Skeletal muscle tissue (tissue), 4 donors: ENCODE data around the gene CCBE1. TPM values are rescaled to one million over a fixed set of nuclear protein-coding genes. Genes with fewer than 3 reads are reported as not detected.

Experiments
- H3K27ac ChIP-seq: one replicate; pipeline ENCODE4 v1.7.0; 2013; ENCODE audit warnings: mild to moderate bottlenecking, low read depth, low read length, inconsistent platforms
- H3K27me3 ChIP-seq, 3 donors: one replicate each; pipeline ENCODE4 v1.7.0; 2013; ENCODE audit warnings: low read length in 3 of 3; ENCODE audit not compliant: control insufficient read depth in 3 of 3, insufficient read depth in 3 of 3
- H3K36me3 ChIP-seq, 3 donors: one replicate each; pipeline ENCODE4 v1.7.0; 2013; ENCODE audit warnings: low read length in 3 of 3; ENCODE audit not compliant: control insufficient read depth in 3 of 3, insufficient read depth in 3 of 3
- H3K4me1 ChIP-seq, 3 donors: one replicate each; pipeline ENCODE4 v1.7.0; 2013; ENCODE audit warnings: low read length in 3 of 3, mild to moderate bottlenecking in 3 of 3; ENCODE audit not compliant: control insufficient read depth in 3 of 3, insufficient read depth in 3 of 3
- H3K4me3 ChIP-seq, 3 donors: one replicate each; pipeline ENCODE4 v1.7.0; 2013; ENCODE audit warnings: low read length in 3 of 3
- H3K9ac ChIP-seq, 3 donors: one replicate each; pipeline ENCODE4 v1.7.0; 2013; ENCODE audit warnings: low read length in 3 of 3, mild to moderate bottlenecking in 3 of 3, moderate library complexity in 2 of 3, low read depth in 1 of 3
- H3K9me3 ChIP-seq, 3 donors: one replicate each; pipeline ENCODE4 v1.7.0; 2013; ENCODE audit warnings: low read length in 3 of 3; ENCODE audit not compliant: control insufficient read depth in 3 of 3
- total RNA-seq: library from RNA; depleted of rRNA; stranded (reverse); fragments of >200 nt; gene quantifications from one replicate; pipeline ENCODE4 v1.2.3, GENCODE V29; 2014
- donor health status: Osteomylitis.

The CCBE1 gene
- total RNA-seq, 1 donor from 2014 or later, result 2.6 TPM

DNA sequence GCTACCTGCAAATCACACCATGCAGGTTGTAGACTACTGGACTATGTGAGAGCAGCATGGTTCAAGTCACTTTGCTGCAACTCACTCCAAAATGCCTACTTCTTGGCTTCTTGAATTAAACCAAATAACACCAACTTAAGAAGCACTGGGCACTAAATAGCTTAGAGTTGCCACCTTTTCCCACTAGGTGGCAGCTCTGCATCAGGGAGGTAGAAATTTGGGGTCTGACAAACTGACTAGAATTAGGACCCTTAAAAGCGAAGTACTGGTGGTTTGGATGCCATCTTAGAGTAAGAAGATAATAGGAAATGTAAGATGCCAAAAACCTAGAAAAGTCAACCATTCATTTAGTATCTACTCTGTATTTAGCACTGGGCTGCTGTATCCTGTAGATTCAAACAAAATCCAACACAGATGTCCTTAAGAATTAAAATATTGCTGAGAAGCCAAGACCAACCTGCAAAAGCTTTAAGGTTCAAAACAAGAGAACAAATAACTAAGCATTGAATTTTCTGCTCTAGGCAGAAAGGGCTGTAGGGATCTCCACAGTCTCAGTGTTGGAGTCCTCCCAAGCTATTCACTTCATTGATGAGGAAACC is 65.5 kb downstream of the CCBE1 start:
- H3K4me3 ChIP-seq, result no peak overlapping the region
- H3K4me1 ChIP-seq, result peaks cover 0 to 4% (median 0%) of the 10 kb centered on the region in 3 donors
- no peaks in the 10 kb centered on the region for H3K9me3 ChIP-seq
- no peak overlapping the region for H3K9ac ChIP-seq
- no peaks in the 10 kb centered on the region for H3K27me3 ChIP-seq
- H3K36me3 ChIP-seq, result no peaks in the 10 kb centered on the region
- H3K27ac ChIP-seq, result no peak overlapping the region

DNA sequence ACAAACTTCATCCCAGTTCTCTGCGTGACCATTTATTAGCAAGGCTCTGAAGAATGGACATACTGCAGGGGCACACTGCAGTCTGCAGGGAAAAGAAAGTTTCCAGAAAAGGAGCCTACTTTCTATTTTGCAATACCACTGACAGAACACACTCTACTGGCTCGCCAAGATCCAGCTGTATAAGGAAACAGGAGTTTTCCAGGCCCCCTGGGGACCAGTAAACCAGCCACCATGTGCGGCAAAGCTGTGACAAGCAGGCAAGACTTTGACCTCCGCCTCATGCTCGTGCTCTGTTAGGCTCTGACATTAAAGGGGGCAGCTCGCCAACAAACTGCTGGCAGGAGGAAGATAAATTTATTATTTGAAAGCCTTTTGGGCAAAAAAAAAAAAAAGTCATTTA is 67.3 kb downstream of the CCBE1 start:
- H3K27ac ChIP-seq, result no peak overlapping the region

DNA sequence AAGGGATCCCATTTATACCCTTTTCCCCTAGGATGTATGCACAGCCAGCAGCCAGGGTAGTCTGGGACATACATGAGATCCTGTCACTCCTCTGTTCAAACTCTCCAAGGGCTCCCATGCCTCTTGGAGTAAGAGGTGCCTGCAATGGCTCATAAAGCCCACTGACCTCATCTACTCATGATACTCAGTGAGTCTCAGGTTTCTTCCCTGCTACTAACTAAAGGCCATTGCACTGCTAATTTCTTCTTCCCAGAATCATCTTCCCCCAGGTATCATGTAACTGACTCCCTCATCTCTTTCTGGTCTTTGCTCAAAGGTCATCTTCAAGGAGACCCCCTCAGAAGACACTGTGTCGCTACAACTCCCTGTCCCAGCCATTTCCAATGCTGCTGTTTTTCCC is 68.2 kb downstream of the CCBE1 start:
- no peaks in the 10 kb centered on the region for H3K36me3 ChIP-seq
- H3K9me3 ChIP-seq, result no peaks in the 10 kb centered on the region
- H3K4me3 ChIP-seq, result no peak overlapping the region
- no peak overlapping the region for H3K27ac ChIP-seq
- no peaks in the 10 kb centered on the region for H3K27me3 ChIP-seq
- peaks cover 0 to 6% (median 0%) of the 10 kb centered on the region in 3 donors for H3K4me1 ChIP-seq
- no peak overlapping the region for H3K9ac ChIP-seq

More for the DNA sequence above, 67.3 kb downstream of the CCBE1 start:
- no peak overlapping the region for H3K9ac ChIP-seq
- peaks cover 0 to 4% (median 0%) of the 10 kb centered on the region in 3 donors for H3K4me1 ChIP-seq
- H3K4me3 ChIP-seq, result no peak overlapping the region
- H3K36me3 ChIP-seq, result no peaks in the 10 kb centered on the region
- no peaks in the 10 kb centered on the region for H3K27me3 ChIP-seq
- no peaks in the 10 kb centered on the region for H3K9me3 ChIP-seq

DNA sequence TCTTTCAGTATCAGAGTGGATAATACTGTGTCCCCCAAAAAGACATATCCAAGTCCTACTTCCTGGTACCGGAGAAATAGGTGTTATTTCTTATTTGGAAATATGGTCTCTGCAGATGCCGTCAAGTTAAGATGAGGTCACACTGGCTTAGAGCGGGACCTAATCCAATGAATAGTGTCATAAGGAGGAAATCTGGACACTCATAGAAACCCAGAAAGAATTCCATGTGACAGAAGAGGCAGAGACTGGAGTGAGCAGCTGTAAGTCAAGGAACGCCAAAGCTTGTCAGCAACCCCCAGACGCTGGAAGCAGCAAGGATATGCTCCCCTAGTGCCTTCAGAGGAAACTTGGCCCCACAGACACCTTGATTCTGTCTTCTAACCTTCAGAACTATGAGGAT is 69.8 kb downstream of the CCBE1 start:
- Histone ChIP-seq H3K9me3 (no peaks in the 10 kb centered on the region), H3K4me1 (peaks cover 0 to 6% (median 0%) of the 10 kb centered on the region in 3 donors), H3K4me3 (no peak overlapping the region), H3K27ac (no peak overlapping the region), H3K36me3 (no peaks in the 10 kb centered on the region), H3K9ac (no peak overlapping the region), H3K27me3 (no peaks in the 10 kb centered on the region)

DNA sequence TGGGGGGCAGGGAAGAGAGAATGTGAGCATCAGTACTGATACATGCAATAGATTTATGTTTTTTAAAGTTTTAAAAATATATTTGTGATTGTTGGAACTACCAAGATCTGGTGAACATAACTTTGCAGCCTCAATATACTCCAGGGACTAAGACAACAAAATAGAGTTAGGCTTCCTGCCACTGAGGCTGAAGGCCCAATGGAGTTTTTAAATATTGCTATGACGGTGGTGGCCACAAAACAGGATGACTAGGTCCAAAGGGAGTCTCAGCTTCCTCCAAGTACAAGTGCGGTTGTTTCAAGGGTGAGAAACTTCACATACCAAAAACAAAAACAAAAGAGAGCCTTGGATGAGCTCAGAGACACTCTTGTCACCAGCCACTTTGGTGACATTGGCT is 72.9 kb downstream of the CCBE1 start:
- Histone ChIP-seq H3K9me3 (no peaks in the 10 kb centered on the region), H3K4me3 (no peak overlapping the region), H3K27me3 (no peaks in the 10 kb centered on the region), H3K4me1 (peaks cover 0 to 6% (median 0%) of the 10 kb centered on the region in 3 donors), H3K27ac (no peak overlapping the region), H3K9ac (no peak overlapping the region), H3K36me3 (no peaks in the 10 kb centered on the region)

DNA sequence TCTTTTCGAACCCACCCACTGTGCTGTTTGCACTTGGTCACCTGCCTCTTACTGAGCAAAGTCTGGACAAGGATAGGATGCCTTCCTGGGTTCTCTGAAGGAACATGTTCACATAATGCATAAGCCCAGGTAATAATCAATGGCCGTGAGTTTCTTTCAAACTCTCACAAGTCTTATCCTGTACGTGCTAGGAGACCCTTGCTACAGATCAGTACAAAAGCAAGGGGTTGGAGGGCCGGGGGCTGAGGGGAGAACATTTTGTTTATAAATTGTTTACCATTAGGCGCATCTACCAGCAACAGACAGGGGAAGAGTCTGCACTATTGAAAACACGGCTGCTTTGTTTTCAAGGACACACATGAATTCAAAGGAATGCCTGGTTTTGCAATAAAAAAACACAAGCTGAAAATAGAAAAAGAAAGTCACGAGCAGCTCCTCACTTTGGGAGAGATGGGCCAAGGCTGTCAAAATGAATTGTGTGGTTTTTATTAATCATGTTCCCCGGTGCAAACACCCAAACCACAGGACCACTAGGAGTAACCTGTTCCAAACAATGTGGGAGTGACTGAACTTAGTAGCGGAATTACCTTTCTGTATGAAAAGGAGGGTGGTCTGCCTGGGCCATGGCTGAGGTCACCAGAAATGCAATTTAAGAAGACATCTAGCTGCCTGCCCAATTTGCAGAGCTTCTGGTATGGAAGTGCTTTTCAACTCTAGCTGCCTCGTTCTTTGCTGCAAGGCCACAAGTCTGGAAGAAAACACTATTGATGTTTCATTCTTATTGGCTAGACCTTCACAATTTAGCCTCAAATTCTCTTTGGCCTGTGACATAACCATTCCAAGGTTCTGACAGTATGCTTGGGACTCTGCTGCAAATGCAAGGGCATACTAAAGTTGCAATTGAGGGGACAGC is 73.5 kb downstream of the CCBE1 start:
- Histone ChIP-seq H3K4me3 (no peak overlapping the region), H3K27me3 (peaks cover 0 to 2% (median 0%) of the 10 kb centered on the region in 3 donors), H3K9ac (no peak overlapping the region), H3K4me1 (peaks cover 0 to 2% (median 0%) of the 10 kb centered on the region in 3 donors), H3K27ac (no peak overlapping the region), H3K9me3 (no peaks in the 10 kb centered on the region), H3K36me3 (no peaks in the 10 kb centered on the region)

DNA sequence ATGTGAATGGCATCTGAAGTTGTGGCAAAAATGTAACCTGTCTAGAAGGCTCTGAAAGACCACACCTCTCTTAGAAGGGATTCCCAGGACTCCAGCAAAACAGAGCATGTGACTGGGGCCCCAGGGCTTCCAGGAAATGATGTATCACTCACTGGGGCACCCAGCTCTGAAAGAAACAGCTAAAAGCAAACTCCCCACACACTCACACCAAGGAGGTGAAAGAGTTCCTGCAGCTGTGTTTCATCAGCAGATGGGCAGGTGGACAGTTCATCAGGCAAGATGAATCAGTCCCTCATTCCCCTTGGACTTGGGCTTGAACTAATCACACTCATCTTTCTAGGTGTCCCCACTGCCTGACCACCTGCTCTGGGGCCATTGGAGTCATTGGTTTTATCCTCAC is 76.2 kb downstream of the CCBE1 start:
- H3K27me3 ChIP-seq, result peaks cover 0 to 3% (median 2%) of the 10 kb centered on the region in 3 donors

DNA sequence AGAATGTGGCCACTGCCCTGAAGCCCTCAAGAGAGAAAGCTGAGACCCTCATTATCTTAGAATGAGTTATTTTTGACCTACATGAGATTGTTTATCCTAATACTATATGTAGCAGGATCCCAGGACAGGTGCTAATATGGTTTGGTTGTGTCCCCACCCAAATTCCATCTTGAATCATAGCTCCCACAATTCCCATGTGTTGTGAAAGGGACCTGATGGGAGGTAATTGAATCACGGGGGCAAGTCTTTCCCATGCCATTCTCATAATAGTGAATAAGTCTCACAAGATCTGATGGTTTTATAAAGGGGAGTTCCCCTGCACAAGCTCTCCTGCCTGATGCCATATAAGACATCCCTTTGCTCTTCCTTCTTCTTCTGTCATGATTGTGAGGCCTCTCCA is 76.8 kb downstream of the CCBE1 start:
- Histone ChIP-seq H3K4me1 (peaks cover 0 to 2% (median 0%) of the 10 kb centered on the region in 3 donors), H3K27me3 (peaks cover 0 to 3% (median 2%) of the 10 kb centered on the region in 3 donors), H3K9ac (no peak overlapping the region), H3K36me3 (no peaks in the 10 kb centered on the region), H3K27ac (no peak overlapping the region), H3K9me3 (no peaks in the 10 kb centered on the region), H3K4me3 (no peak overlapping the region)

More for the DNA sequence above, 76.2 kb downstream of the CCBE1 start:
- Histone ChIP-seq H3K4me3 (no peak overlapping the region), H3K27ac (no peak overlapping the region), H3K4me1 (peaks cover 0 to 2% (median 0%) of the 10 kb centered on the region in 3 donors), H3K9ac (no peak overlapping the region), H3K9me3 (no peaks in the 10 kb centered on the region), H3K36me3 (no peaks in the 10 kb centered on the region)

DNA sequence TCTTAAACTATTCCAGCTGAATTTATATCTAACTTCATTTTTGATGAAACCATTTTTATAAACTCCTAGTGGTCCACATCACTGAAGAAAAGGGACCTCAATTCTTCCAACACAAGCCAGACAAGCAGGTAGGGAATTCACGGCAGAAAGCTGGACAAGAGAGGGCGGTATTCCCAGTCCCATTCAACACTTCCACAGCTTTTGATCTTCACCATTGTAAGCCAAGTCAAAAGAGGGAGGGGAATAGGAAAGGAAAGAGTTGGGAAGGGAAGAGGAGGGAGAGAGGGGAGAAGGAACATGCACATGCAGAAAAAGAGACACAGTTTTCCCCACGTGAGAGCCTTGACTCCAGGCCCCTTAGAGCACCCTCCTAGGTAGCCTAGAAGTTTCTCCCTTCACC is 77.4 kb downstream of the CCBE1 start:
- H3K27ac ChIP-seq, result no peak overlapping the region
- H3K4me1 ChIP-seq, result peaks cover 0 to 2% (median 0%) of the 10 kb centered on the region in 3 donors
- H3K9me3 ChIP-seq, result no peaks in the 10 kb centered on the region
- H3K9ac ChIP-seq, result no peak overlapping the region
- no peaks in the 10 kb centered on the region for H3K36me3 ChIP-seq
- peaks cover 2 to 4% (median 3%) of the 10 kb centered on the region in 3 donors for H3K27me3 ChIP-seq
- H3K4me3 ChIP-seq, result no peak overlapping the region

DNA sequence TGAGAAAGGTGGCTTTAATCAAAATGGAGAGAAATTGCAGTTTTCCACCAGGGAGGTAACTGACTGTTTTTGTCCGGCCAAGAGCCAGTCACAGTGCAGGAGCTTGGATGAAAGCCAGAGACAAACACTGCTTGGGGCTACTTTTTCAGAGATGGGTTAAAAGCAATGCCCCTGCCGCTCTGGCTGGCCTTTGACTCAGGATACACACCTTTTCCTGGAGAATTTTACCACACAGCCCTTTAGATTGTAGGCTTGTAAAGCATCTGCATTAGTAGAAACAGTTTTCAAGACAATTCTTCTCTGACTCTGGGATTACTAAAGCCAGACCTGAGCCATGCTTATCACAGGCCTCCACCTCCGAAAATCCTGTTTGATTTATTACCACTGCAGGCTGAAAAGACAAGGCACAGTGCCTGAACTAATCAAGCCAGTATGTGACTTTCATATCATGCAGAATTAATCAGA is 79.7 kb downstream of the CCBE1 start:
- Histone ChIP-seq H3K9me3 (no peaks in the 10 kb centered on the region), H3K36me3 (no peaks in the 10 kb centered on the region), H3K4me1 (peaks cover 0 to 4% (median 2%) of the 10 kb centered on the region in 3 donors), H3K4me3 (no peak overlapping the region), H3K9ac (no peak overlapping the region), H3K27ac (no peak overlapping the region), H3K27me3 (peaks cover 2 to 8% (median 3%) of the 10 kb centered on the region in 3 donors)
